Dermis blood vessel endothelial cell (primary cell): ENCODE measurements around the gene RAB11FIP5. TPM values are rescaled to one million over a fixed set of nuclear protein-coding genes. Genes with fewer than 3 reads are reported as not detected.

Experiments
- DNase-seq: peaks from one replicate; pipeline ENCODE4 v3.0.0; 2010
- total RNA-seq: library from RNA; depleted of rRNA; stranded (reverse); fragments of >200 nt; gene quantifications from 2 replicates; pipeline ENCODE4 v1.2.3, GENCODE V29; 2014

RAB11FIP5 gene
- total RNA-seq, 1 donor from 2014 or later, result 66.0 TPM

GRCh38 chr2:73031725-73032701 is 80.7 kb downstream of the RAB11FIP5 start:
- DNase-seq, result no peak

DNA sequence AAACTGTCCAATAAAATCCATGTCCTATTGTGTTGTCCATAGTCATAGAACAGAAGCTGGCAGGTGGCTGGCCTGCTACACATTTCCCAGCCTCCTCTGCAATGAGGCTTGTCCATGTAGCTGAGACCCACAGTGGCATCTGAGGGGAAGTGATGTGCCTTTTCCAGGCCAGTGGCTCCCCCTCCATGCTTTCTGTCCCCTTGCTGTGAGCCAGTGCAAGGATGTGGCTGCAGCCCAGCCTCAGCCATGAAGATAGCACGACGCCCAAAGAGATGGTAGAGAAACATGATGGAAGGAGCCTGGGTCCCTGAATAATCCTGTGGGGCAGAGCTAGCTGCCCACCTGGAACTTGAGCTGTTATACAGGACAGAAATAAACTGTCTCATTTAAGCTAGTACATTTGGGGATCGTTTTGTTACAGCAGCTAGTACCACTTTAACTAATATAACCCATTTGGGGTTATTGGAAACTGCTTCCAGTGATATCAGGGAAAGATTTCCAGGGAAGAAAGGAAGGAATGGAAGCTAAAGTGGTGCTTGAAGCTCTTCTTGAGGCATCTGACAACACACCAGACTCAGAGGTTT is 81.6 kb downstream of the RAB11FIP5 start:
- DNase-seq, result no peak

DNA sequence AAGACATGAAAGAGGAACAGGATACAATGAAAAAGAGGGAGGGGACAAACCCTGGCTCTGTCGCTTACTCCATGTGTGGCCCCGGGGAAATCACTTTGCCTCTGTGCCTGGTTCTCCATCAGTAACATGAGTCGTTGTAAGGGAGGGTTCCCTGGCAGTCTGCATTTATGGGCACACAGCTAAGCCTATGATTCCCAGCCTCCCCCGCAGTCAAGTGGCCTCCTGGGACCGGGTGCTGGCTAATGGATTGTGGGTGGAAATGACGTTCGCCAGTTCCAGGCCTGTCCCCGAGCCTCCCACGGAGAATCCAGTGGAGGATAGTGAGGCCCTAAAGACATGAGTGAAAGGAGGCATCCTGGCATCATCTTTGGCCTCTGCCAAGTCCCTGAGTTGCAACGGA is 83.9 kb downstream of the RAB11FIP5 start:
- DNase-seq, result no peak

DNA sequence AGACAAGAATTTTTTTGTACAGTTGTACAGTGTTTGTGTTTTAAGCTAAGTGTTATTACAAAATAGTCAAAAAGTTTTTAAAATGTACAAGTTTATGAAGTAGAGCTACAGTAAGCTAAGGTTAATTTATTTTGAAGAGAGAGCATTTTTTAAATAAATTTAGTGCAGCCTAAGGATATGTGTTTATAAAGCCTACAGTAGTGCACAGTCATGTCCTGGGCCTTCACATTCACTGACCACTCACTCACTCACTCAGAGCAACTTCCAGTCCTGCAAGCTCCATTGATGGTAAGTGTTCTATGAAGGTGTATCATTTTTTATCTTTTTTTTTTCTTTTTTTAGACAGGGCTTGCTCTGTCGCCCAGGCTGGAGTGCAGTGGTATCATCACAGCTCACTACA is 85.4 kb downstream of the RAB11FIP5 start:
- DNase-seq, result no peak

DNA sequence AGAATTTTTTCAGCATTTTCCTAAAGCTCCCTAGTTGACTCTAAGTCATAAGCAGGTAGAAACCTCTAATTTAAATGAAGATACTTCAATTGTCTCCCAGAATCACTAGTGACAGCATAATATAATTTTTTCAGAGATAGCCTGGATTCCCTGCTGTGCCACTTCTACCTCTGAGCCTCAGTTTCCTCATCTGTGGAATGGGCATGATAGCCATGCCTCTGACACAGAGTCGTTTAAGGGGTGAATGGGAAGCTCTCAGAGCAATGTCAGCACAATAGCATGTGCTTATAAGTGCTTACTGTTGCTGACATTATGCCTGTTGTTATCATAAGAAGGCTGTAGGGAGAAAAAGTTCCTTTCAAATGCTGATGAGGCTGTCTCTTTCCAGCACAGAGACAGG is 89.3 kb downstream of the RAB11FIP5 start:
- DNase-seq, result no peak

Other genes starting within 250 kb of the RAB11FIP5 start
- 51.7 and 52.4 TPM in 2 replicates for gene SPR, start 225.5 kb downstream of the RAB11FIP5 start, total RNA-seq
- not detected in 2 replicates for gene EMX1, start 195.4 kb downstream of the RAB11FIP5 start, total RNA-seq
- gene SFXN5, start 41.2 kb downstream of the RAB11FIP5 start, total RNA-seq, result 16.3 and 16.5 TPM in 2 replicates
- gene NOTO, start 89.6 kb upstream of the RAB11FIP5 start, total RNA-seq, result not detected in 2 replicates
- gene SMYD5, start 101.3 kb upstream of the RAB11FIP5 start, total RNA-seq, result 22.6 and 26.5 TPM in 2 replicates
- gene PRADC1, start 120.3 kb upstream of the RAB11FIP5 start, total RNA-seq, result 19.8 and 29.4 TPM in 2 replicates
- 338 and 453 TPM in 2 replicates for gene CCT7, start 121.4 kb upstream of the RAB11FIP5 start, total RNA-seq
- gene FBXO41, start 171.5 kb upstream of the RAB11FIP5 start, total RNA-seq, result 0.19 and 0.34 TPM in 2 replicates
- not detected in 2 replicates for gene EGR4, start 180.6 kb upstream of the RAB11FIP5 start, total RNA-seq